GM18868 (cell line): ENCODE data around the gene MS4A8.
"Not testable (repeated sequence)": the region's sequence is repeated elsewhere in the genome, so short reads cannot be mapped to it uniquely, and the experiment has no call there.

Source experiments
- ATAC-seq: cut with Tn5 transposase; IDR thresholded peaks from one replicate; pipeline ENCODE4 v1.9.1; 2021; ENCODE audit warnings: mild to moderate bottlenecking, moderate library complexity; ENCODE audit not compliant: unreplicated experiment

The MS4A8 gene

DNA sequence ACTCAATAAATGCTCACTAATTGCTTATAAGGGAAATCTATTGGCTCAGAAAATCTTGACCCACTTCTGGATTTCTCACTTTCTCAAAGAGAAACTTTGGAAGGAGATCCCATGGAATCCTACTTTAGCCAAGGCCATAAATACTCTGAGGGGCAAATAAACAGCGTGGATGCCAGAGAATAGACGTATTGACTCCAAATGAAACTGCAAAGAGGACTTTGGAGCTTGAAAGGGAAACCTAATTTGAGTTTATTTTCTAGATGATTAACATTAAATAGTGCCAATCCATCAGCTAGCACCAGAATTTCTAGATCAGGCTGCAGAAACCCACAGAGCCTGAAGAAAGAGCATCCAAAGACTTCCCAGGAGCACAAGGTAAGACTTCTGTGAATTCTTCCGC is 25.0 kb downstream of the MS4A8 start, which contains the start of gene MS4A18:
Gene MS4A18, plus strand, starts transcription at position 301 of the 400 bp plus-strand sequence.
- no peak for ATAC-seq

DNA sequence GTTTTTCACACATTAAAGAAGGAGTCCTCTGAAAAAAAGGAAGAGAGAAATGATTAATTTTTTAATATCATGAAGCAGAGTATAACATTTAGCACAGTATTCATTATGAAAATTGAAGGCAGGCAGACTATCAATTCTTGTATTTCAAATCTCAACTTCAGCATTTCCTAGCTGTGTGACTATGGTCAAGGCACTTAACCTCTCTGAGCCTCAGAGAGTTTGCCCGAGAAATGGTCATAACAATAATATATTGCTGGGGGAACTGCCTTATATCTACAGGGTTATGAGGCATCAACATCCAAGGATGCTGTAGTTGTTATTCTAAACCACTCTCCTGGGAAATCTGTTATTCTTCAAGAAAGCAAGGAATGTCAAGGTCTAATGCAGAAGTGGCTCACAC is 26.2 kb downstream of the MS4A8 start:
- ATAC-seq = no peak

DNA sequence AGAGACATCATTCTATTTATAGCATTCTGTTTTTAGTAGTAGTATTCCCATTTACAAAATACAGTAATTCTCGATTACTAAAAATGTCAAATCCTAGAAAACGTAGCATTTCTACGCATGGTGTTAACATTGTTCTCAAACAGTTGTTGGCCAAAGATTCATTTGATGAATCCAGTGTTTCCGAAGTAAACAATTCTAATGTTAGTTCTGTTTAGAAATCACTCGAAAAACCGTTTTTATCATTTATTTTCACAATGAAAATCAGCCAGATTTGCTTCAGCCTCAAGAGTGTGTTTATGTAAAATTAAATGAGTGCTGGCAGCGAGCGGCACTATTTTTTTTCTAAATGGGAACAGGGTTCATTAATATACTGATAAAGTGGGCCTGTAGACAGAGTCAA is 32.2 kb downstream of the MS4A8 start:
- ATAC-seq = no peak

DNA sequence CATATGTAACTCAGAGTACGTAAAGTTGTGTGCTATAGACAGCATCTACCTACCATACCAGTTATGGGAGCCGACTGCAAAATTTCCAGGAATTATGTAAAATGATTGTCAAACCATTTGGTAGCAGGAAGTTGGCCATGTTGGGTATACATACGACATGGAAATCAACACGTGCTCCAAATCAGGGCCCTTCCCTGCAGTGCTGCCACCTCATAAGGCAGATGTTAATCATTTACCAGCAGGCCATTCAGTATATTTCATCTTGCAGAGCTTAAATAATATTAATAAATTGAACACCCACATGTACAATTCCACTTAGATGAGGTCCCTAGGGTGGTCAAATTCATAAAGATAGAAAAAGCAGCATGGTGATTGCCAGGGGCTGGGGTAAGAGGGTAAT is 34.9 kb downstream of the MS4A8 start:
- ATAC-seq = no peak

DNA sequence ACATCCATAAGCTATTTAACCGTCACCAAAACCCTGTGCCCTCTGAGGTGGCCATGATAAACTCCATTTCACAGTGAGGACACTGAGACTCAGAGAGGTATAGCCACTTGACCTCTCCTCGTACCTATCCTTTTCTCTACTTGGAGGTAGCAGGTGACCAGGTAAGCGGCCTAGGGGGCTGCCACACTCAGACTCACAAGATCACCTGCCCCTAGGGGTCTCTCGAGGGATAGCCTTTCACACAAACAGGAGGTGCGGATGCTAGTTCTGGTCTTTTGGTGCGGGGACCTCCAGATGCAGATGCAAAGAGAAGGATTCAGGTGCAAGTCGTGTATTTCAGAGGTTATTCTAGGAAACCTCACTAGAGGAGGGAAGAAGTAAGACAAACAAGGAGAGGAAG is 39.7 kb downstream of the MS4A8 start:
- ATAC-seq = no peak

GRCh38 chr11:60740573-60740972 is 41.2 kb downstream of the MS4A8 start:
- no peak for ATAC-seq

- no peak for ATAC-seq
These were observed 42.0 kb downstream of the MS4A8 start for GRCh38 chr11:60741421-60741820.

DNA sequence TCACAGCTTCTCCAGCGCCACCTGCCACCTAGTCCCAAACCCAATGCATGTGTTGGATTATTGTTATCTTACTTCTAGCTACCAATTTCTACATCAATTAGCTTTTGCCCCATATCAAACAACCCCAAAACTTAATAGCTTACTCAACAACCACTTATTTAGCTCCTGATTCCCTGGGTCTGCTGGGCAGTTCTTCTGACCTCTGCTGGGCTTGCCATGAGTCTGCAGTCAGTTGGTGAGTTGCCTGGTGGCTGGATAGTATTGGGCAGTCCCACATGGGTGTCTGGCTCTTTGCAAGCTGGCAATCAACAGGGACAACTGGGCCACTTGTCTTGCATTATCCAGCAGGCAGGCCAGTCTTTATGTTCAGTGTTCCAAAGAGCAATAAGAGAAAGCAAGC is 43.6 kb downstream of the MS4A8 start:
- ATAC-seq = no peak

- no peak for ATAC-seq
These were observed 44.7 kb downstream of the MS4A8 start for GRCh38 chr11:60744114-60744513.

DNA sequence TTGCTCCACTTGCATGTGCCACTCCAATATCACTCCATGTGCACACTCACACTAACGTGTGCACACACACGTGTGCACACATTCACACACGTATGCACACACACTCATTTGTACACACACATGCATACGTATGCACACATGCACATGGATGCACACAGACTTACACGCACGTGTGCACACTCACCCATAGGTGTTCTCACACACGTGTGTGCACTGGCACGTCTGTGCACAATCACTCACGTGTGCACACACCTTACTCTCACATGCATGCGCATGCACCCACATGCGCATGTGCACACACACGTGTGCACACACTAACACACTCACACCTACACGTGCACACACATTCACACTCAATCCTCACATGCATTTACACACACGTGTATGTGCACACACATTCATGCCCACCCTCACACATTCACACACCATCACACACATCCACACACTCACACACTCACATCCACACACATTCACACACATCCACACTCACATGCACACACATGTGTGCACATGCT is 48.0 kb downstream of the MS4A8 start:
- no peak for ATAC-seq

GRCh38 chr11:60748225-60748624 is 48.8 kb downstream of the MS4A8 start:
- ATAC-seq = no peak

GRCh38 chr11:60748821-60749220 is 49.4 kb downstream of the MS4A8 start:
- no peak for ATAC-seq

- ATAC-seq = no peak
These were observed 51.5 kb downstream of the MS4A8 start for GRCh38 chr11:60750911-60751310.

- no peak for ATAC-seq
These were observed 53.9 kb downstream of the MS4A8 start for GRCh38 chr11:60753309-60753708.

DNA sequence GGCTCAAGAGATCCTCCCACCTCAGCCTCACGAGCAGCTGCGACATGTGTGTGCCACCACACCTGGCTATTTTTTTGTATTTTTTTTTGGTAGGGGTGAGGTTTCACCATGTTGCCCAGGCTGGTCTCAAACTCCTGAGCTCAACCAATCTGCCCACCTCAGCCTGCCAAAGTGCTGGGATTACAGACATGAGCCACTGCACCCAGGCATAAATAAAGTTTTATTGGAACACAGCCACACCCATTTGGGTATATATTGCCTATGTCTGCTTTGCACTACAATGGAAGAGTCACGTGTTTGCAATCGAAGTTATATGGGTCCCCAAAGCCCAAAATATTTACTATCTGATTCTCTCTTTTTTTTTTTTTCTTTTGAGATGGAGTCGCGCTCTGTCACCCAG is 55.5 kb downstream of the MS4A8 start:
- no peak for ATAC-seq

- ATAC-seq = no peak
These were observed 57.1 kb downstream of the MS4A8 start, which contains the start of gene MS4A15 for GRCh38 chr11:60756307-60757032. MS4A15 (plus strand) TSS chr11:60756867; CDS start chr11:60763734, 6,867 bp downstream.

GRCh38 chr11:60757231-60757800 is 57.9 kb downstream of the MS4A8 start:
- ATAC-seq = no peak

- ATAC-seq = not testable (repeated sequence)
These were observed 59.3 kb downstream of the MS4A8 start for GRCh38 chr11:60758671-60759070.

DNA sequence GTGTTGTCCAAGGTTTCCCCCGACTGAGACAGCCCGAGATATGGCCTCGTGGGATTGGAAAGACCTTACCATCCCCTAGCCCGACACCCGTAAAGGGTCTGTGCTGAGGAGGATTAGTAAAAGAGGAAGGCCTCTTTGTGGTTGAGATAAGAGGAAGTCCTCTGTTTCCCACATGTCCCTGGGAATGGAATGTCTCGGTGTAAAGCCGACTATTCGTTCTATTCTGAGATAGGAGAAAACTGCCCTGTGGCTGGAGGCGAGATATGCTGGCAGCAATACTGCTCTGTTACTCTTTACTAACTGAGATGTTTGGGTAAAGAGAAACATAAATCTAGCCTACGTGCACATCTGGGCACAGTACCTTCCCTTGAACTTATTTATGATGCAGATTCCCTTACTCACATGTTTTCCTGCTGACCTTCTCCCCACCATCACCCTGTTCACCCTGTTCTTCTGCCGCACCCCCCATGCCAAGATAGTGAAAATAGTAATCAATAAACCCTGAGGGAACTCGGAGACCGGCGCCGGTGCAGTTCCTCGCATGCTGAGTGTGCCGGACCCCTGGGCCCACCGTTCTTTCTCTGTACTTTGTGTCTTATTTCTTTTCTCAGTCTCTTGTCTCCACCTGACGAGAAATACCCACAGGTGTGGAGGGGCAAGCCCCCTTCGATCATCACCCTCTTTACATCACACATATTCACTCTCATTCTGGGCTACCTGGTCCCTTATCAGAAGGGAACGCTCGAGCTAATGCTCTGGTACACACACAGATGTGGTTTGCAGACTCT is 60.2 kb downstream of the MS4A8 start:
- not testable (repeated sequence) for ATAC-seq

DNA sequence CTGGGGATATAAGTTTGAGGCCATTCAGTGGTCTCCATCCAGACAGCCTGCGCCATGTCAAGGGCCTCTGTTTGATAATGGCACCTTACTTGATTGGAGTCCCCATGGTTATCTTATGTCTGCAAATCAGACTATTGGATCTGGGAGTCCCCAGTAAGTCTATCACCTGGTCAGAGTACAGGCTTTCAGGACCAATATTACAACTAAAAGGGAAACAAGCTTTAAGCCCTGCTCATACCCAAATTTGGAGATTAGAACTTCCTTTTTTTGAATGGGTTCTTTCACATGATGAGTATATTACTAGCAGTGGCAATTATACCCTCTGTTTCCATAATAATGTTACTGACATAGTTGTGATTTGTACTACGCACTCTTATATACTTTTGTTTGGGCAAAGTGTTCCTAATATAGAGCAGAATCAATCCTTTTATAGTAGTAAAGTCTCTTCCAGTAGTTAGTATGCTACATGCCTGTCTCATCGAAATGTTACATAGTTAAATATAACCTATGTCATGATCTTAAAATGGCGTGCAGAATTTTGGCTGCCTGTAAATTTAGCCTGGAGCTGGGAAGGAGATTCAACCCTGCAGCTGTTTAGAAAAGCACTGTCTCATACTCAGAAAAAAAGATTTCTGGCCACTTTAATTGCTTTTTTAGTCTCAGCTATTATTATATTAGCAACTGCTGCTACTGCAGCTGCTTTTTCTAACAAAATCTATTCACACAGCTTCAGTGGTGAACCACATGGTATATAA is 62.2 kb downstream of the MS4A8 start:
- ATAC-seq = peak; percentile 35
